Measurements from ENCODE around the gene MMP23B.

The MMP23B gene

DNA sequence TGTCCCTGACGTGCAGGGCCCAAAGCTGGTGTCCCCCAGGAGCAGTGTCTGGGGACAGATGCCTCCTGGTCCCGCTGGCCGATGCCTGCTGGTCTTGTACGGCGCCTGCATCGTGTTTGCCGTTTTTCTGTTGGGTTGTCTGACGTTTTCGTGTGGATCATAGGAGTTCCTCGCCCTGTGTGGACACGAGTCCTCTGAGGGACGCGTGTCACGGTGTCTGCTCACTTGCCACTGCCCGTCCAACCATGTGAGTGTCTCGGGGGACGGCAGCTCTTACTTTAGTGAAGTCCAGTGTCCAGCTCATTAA, 9.2 kb upstream of the MMP23B start:
- no peak overlapping the region for H3K4me3 ChIP-seq (ENCODE audit: low read length)
- DNase-seq (ENCODE audit: low read depth), result no peak
- TF ChIP-seq, protein P1, sequence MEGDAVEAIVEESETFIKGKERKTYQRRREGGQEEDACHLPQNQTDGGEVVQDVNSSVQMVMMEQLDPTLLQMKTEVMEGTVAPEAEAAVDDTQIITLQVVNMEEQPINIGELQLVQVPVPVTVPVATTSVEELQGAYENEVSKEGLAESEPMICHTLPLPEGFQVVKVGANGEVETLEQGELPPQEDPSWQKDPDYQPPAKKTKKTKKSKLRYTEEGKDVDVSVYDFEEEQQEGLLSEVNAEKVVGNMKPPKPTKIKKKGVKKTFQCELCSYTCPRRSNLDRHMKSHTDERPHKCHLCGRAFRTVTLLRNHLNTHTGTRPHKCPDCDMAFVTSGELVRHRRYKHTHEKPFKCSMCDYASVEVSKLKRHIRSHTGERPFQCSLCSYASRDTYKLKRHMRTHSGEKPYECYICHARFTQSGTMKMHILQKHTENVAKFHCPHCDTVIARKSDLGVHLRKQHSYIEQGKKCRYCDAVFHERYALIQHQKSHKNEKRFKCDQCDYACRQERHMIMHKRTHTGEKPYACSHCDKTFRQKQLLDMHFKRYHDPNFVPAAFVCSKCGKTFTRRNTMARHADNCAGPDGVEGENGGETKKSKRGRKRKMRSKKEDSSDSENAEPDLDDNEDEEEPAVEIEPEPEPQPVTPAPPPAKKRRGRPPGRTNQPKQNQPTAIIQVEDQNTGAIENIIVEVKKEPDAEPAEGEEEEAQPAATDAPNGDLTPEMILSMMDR (conservative IDR thresholded peaks at IDR 0.05; ENCODE audit: low read depth, low read length), result no peak

DNA sequence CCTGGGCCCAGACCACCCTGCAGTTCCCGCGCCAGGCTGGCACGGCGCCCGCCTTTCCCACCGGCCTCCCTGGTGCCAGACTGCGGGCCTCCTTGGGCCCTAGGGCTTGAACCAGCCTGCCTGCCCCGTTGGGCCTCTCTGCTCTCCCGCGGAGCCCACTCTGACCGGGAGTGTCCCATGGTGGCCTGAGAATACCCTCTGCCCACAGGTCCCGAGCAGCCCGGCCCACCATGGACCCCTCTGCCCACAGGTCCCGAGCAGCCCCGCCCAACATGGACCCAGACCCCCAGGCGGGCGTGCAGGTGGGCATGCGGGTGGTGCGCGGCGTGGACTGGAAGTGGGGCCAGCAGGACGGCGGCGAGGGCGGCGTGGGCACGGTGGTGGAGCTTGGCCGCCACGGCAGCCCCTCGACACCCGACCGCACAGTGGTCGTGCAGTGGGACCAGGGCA, 8.8 kb upstream of the MMP23B start:
- TF ChIP-seq, protein P1 (conservative IDR thresholded peaks at IDR 0.05; ENCODE audit: low read depth, low read length), result no peak
- no peak for DNase-seq (ENCODE audit: low read depth)
- H3K4me3 ChIP-seq (ENCODE audit: low read length), result no peak overlapping the region

- TF ChIP-seq, protein P1 (conservative IDR thresholded peaks at IDR 0.05; ENCODE audit: low read depth, low read length), result no peak
- no peak overlapping the region for H3K4me3 ChIP-seq (ENCODE audit: low read length)
- no peak for DNase-seq (ENCODE audit: low read depth)
Measured at GRCh38 chr1:1623631-1624442, 8.1 kb upstream of the MMP23B start.

- no peak overlapping the region for H3K4me3 ChIP-seq (ENCODE audit: low read length)
- no peak for DNase-seq (ENCODE audit: low read depth)
- TF ChIP-seq, protein P1 (conservative IDR thresholded peaks at IDR 0.05; ENCODE audit: low read depth, low read length), result no peak
Measured at GRCh38 chr1:1624443-1625403, 7.2 kb upstream of the MMP23B start.

DNA sequence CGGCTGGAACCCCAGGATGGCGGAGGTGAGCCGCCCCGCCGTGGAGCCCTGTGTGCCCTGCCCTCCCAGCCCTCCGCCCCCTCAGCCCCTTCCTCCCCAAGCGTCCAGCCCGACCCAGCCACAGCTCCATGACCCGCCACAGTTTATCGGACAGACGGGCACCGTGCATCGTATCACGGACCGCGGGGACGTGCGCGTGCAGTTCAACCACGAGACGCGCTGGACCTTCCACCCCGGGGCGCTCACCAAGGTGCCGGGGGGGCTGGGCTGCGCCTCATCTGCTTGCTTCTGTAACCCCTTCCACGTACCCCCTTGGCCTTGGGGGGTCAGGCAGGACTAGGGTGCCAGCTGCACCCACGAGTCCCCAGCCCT, 6.6 kb upstream of the MMP23B start:
- TF ChIP-seq, protein P1 (conservative IDR thresholded peaks at IDR 0.05; ENCODE audit: low read depth, low read length), result no peak
- H3K4me3 ChIP-seq (ENCODE audit: low read length), result no peak overlapping the region
- no peak for DNase-seq (ENCODE audit: low read depth)

DNA sequence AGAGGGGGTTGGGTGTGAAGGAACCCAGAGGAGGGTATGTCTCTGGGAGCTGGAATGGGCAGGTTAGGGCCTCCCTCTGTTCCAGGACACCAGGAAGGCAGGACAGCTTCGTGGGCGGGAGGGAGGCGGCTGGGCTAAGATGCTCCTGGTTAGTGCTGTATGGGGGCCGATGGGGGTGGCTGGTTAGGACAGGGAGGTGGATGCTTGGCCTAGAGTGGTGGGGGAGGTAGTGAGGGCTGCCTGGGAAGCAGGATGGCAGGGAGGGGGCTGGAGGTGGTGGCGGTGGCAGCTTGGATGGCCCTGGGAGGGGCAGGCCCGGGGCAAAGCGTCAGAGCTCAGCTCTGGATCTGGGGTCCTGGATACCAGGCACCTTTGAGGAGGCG, 6.2 kb upstream of the MMP23B start:
- no peak for DNase-seq (ENCODE audit: low read depth)

More for the DNA sequence above, 6.2 kb upstream of the MMP23B start:
- H3K4me3 ChIP-seq (ENCODE audit: low read length), result no peak overlapping the region
- TF ChIP-seq, protein P1 (conservative IDR thresholded peaks at IDR 0.05; ENCODE audit: low read depth, low read length), result no peak

Measured in retinal pigment epithelial cell (primary cell).